Endothelial cell of umbilical vein (primary cell): ENCODE measurements around the gene RUSF1. TPM values are rescaled to one million over a fixed set of nuclear protein-coding genes. Genes with fewer than 3 reads are reported as not detected.

Source experiments
- BruUV-seq: library from RNA; stranded (reverse); fragments of 400-500 nt; replicated peaks from 2 replicates; lab custom pipeline; 2021; lab: Mats Ljungman, UMichigan
- CTCF ChIA-PET: fragments of 300-600, 350-600 bp; sonication (Branson Sonifier 250); formaldehyde crosslinking; loops from one replicate; lab custom pipeline; 2021; ENCODE audit warnings: antibody characterized with exemption, inconsistent platforms; lab: Charles Lee
- POLR2A ChIA-PET: fragments of 300-600, 350-600 bp; sonication (Branson Sonifier 250); formaldehyde crosslinking; loops from one replicate; lab custom pipeline; 2021; ENCODE audit warnings: antibody characterized with exemption, inconsistent platforms; lab: Charles Lee
- DNase-seq: peaks from one replicate; pipeline ENCODE4 v3.0.0-alpha.2; 2011; ENCODE audit warnings: low read depth, low spot score
- FAIRE-seq: peaks from 2 replicates; lab custom pipeline; 2011; peaks lifted over from hg19 to GRCh38; lab: Jason Lieb, UNC
- H2AFZ ChIP-seq: 2 replicates; pipeline ENCODE4 v1.6.0; 2012; ENCODE audit warnings: low read depth, low read length, control low read depth, inconsistent platforms
- H3K27ac ChIP-seq: 2 replicates; pipeline ENCODE4 v1.5.1; 2011; ENCODE audit warnings: low read depth, mild to moderate bottlenecking, control low read depth, low read length, moderate library complexity; ENCODE audit not compliant: insufficient read depth
- H3K27me3 ChIP-seq, 2 experiments: 2 replicates each; pipeline versions ENCODE4 v1.6.0 to v1.6.1; 2011; ENCODE audit warnings: low read length in 2 of 2, mixed read lengths in 1 of 2; ENCODE audit not compliant: control insufficient read depth in 2 of 2, insufficient read depth in 2 of 2
- H3K36me3 ChIP-seq, 2 experiments: 2 replicates in 1 of 2; 3 replicates in 1 of 2; pipeline ENCODE4 v1.5.1; 2011; ENCODE audit warnings: low read length in 2 of 2, mild to moderate bottlenecking in 1 of 2, moderate library complexity in 1 of 2; ENCODE audit not compliant: control insufficient read depth in 2 of 2, insufficient read depth in 2 of 2; ENCODE audit errors: extremely low read depth in 1 of 2
- H3K4me1 ChIP-seq: 3 replicates; pipeline ENCODE4 v1.5.1; 2011; ENCODE audit warnings: mild to moderate bottlenecking, low read length; ENCODE audit not compliant: control insufficient read depth, insufficient read depth; ENCODE audit errors: extremely low read depth
- H3K4me2 ChIP-seq: 2 replicates; pipeline ENCODE4 v1.6.1; 2011; ENCODE audit warnings: low read length, control low read depth, mixed read lengths; ENCODE audit not compliant: insufficient read depth
- H3K4me3 ChIP-seq, 3 experiments: fragments of 200-600 bp in 1 of 3; sonication (generic), shearing (Covaris generic) in 1 of 3; replicated peaks in 1 of 3; 2 replicates each; pipeline ENCODE4 v1.5.1; 2011 to 2016; ENCODE audit warnings: control low read depth in 3 of 3, low read length in 3 of 3, mild to moderate bottlenecking in 2 of 3, inconsistent platforms in 1 of 3, low read depth in 1 of 3, moderate library complexity in 1 of 3; ENCODE audit not compliant: insufficient read depth in 1 of 3
- H3K79me2 ChIP-seq: 2 replicates; pipeline ENCODE4 v1.6.0; 2012; ENCODE audit warnings: low read length, inconsistent platforms; ENCODE audit not compliant: control insufficient read depth, insufficient read depth
- H3K9ac ChIP-seq: replicated peaks from 2 replicates; pipeline ENCODE3; 2011; ENCODE audit warnings: low read length, control low read depth; ENCODE audit not compliant: insufficient read depth; ENCODE audit errors: extremely low read depth
- H3K9me1 ChIP-seq: replicated peaks from 3 replicates; pipeline ENCODE4 v1.6.0; 2011; ENCODE audit warnings: mild to moderate bottlenecking, low read length; ENCODE audit not compliant: control insufficient read depth, insufficient read depth; ENCODE audit errors: extremely low read depth
- H3K9me3 ChIP-seq: replicated peaks from 2 replicates; pipeline ENCODE4 v1.5.1; 2012; ENCODE audit warnings: low read length, inconsistent platforms; ENCODE audit not compliant: control insufficient read depth, insufficient read depth
- H4K20me1 ChIP-seq: replicated peaks from 2 replicates; pipeline ENCODE3; 2011; ENCODE audit warnings: mild to moderate bottlenecking, low read length; ENCODE audit not compliant: control insufficient read depth, insufficient read depth; ENCODE audit errors: extremely low read depth
- EZH2 ChIP-seq: IDR thresholded peaks from 2 replicates; pipeline ENCODE4 v1.6.1; 2012; ENCODE audit warnings: borderline replicate concordance, low read depth, mild to moderate bottlenecking, moderate library complexity, low read length, inconsistent platforms; ENCODE audit not compliant: severe bottlenecking
- FOS ChIP-seq: IDR thresholded peaks from 2 replicates; pipeline ENCODE4 v1.6.1; 2011; ENCODE audit warnings: mild to moderate bottlenecking, low read length, moderate library complexity, borderline replicate concordance; ENCODE audit not compliant: insufficient read depth
- GATA2 ChIP-seq: IDR thresholded peaks from 2 replicates; pipeline ENCODE4 v1.7.0; 2011; ENCODE audit warnings: low read depth, mild to moderate bottlenecking, moderate library complexity, mixed read lengths, low read length; ENCODE audit not compliant: insufficient read length, insufficient read depth
- JUN ChIP-seq: IDR thresholded peaks from 2 replicates; pipeline ENCODE4 v1.6.1; 2011; ENCODE audit warnings: borderline replicate concordance, low read depth; ENCODE audit not compliant: insufficient read length, insufficient read depth
- MYC ChIP-seq: IDR thresholded peaks from one replicate; pipeline ENCODE4 v1.6.1; 2011; ENCODE audit warnings: mild to moderate bottlenecking, low read depth, low read length
- POLR2A ChIP-seq: IDR thresholded peaks from 2 replicates; pipeline ENCODE4 v1.6.1; 2012; ENCODE audit warnings: low read depth, mild to moderate bottlenecking, control low read depth, low read length
- POLR2AphosphoS5 ChIP-seq: IDR thresholded peaks from 2 replicates; pipeline ENCODE4 v1.6.1; 2012; ENCODE audit warnings: low read depth, mild to moderate bottlenecking, control low read depth, low read length, moderate library complexity; ENCODE audit not compliant: insufficient read depth
- dilution Hi-C: fragments of 300-500 bp; cut with MboI; formaldehyde crosslinking; loops from one replicate; pipeline ENCODE4 v1.15.0; 2019; ENCODE audit warnings: low sequenced_read_pairs; ENCODE audit not compliant: extremely low pct_ligation_motif_present
- intact Hi-C: fragments of 100-400 bp; cut with micrococcal nuclease; formaldehyde crosslinking; loops from one replicate; pipeline ENCODE4 v1.10.0; 2022
- polyA plus RNA-seq, 4 experiments: library from polyadenylated mRNA; depleted of rRNA in 3 of 4; stranded (reverse) in 3 of 4; unstranded in 1 of 4; fragments of >200 nt; gene quantifications; 2 replicates each; pipeline versions ENCODE4 v1.2.1 to v1.2.3, GENCODE V29; 2011 to 2012; ENCODE audit warnings: missing spikeins in 1 of 4
- total RNA-seq: library from RNA; stranded (reverse); gene quantifications from 2 replicates; pipeline ENCODE4 v1.2.3, GENCODE V29; 2021
- TF ChIP-seq, protein P1 (sequence below), 2 donors: IDR thresholded peaks; 1 replicate in 1 of 2; 2 replicates in 1 of 2; pipeline ENCODE4 v1.5.1; 2011; ENCODE audit warnings: low read length in 2 of 2, mild to moderate bottlenecking in 2 of 2, moderate library complexity in 2 of 2, control low read depth in 1 of 2, inconsistent platforms in 1 of 2, low read depth in 1 of 2; ENCODE audit not compliant: insufficient read depth in 1 of 2; ENCODE audit errors: extremely low read depth in 1 of 2
- TF ChIP-seq, protein P2 (sequence below): IDR thresholded peaks from 2 replicates; pipeline ENCODE4 v1.6.1; 2011; ENCODE audit not compliant: insufficient read depth, insufficient read length

The RUSF1 gene
- total and polyA plus RNA-seq, 2 donors (not counting 3 experiments of a cell fraction or from before 2014, with no cell fraction given): 36.4 to 40.3 TPM

DNA sequence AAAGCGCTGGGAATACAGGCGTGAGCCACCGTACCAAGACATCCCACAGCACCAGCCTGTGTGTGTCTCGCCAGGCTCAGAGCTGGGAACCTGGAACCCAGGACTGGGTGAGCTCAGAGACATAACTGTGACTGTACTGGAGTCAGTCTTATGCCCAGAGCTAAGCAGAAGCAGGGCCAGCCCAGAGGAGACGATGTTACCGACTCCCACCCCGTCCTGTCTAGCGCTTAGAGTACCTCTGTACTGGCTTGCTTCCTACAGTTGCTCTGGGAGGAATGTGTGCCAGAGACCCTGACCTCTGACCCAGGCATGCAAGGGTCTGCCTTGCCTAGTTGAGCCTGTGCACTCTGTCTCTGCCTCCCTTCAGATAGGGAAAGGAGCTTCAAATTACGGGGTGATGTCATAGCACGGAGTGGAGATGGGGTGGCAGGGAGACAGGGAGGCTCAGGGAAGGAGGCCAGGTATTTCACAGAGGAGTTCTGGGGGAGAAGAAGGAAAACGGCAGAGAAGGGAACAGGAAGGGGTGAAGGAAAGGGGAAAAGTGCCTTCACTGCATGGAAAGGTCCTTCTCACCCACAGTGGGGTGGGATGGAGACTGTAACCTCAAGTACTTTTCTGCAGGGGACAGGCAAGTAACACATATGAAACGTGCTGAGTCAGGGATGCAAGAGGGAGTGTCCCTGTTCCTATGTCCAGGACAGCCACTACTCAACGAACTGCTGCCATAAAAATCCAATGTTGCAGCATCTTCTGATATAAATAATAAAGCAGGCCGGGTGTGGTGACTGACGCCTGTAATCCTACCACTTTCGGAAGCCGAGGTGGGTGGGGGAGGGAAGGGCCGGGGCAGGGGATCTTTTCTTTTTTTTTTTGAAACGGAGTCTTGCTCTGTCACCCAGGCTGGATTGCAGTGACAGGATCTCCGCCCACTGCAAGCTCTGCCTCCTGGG is 54.7 kb downstream of the RUSF1 start:
- peaks cover 29% of the 10 kb centered on the region for H3K4me1 ChIP-seq
- dilution Hi-C loops: no loop called here
- DNase-seq (no peak), FAIRE-seq (no peak)
- no peak overlapping the region for H3K4me3 ChIP-seq
- CTCF ChIA-PET: interaction anchor here (1.2 to 3.1 kb wide), 5 partner anchors 10 to 469 kb away, joined by 3 to 39 read pairs (median 4); partner anchors contain the start of genes HSD3B7 and ZNF843
- intact Hi-C loops: no loop called here
- POLR2A ChIA-PET: interaction anchor here (1.8 kb wide), 1 partner anchor 11 kb away, joined by 5 read pairs; the partner anchor contains the start of gene ZNF843
- H3K27me3 ChIP-seq: no peaks in the 10 kb centered on the region
- H3K9ac ChIP-seq: no peak overlapping the region
- BruUV-seq: no TSS peak
- H3K79me2 ChIP-seq: peaks cover 32% of the 10 kb centered on the region
- no peak overlapping the region for H3K4me2 ChIP-seq
- peak overlapping the region; percentile 13 for H3K27ac ChIP-seq
- H3K9me1 ChIP-seq: no peaks in the 10 kb centered on the region
- TF ChIP-seq, protein P1, sequence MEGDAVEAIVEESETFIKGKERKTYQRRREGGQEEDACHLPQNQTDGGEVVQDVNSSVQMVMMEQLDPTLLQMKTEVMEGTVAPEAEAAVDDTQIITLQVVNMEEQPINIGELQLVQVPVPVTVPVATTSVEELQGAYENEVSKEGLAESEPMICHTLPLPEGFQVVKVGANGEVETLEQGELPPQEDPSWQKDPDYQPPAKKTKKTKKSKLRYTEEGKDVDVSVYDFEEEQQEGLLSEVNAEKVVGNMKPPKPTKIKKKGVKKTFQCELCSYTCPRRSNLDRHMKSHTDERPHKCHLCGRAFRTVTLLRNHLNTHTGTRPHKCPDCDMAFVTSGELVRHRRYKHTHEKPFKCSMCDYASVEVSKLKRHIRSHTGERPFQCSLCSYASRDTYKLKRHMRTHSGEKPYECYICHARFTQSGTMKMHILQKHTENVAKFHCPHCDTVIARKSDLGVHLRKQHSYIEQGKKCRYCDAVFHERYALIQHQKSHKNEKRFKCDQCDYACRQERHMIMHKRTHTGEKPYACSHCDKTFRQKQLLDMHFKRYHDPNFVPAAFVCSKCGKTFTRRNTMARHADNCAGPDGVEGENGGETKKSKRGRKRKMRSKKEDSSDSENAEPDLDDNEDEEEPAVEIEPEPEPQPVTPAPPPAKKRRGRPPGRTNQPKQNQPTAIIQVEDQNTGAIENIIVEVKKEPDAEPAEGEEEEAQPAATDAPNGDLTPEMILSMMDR (IDR thresholded peaks at IDR 0.05; ENCODE audit: extremely low read depth in 1 of 2, insufficient read depth in 1 of 2, low read depth in 1 of 2, low read length in 2 of 2): no peak
- no peak for TF ChIP-seq POLR2A
- no peak for TF ChIP-seq JUN
- TF ChIP-seq MYC: no peak
- TF ChIP-seq, protein P2, sequence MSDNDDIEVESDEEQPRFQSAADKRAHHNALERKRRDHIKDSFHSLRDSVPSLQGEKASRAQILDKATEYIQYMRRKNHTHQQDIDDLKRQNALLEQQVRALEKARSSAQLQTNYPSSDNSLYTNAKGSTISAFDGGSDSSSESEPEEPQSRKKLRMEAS: no peak
- no peak for TF ChIP-seq FOS
- TF ChIP-seq EZH2: no peak
- TF ChIP-seq GATA2: no peak
- no peak for TF ChIP-seq POLR2AphosphoS5
- H2AFZ ChIP-seq: no peak overlapping the region
- H3K36me3 ChIP-seq: no peaks in the 10 kb centered on the region
- no peaks in the 10 kb centered on the region for H3K9me3 ChIP-seq
- no peaks in the 10 kb centered on the region for H4K20me1 ChIP-seq
